ENCODE results near the gene IGFBP5. TPM values are rescaled to one million over a fixed set of nuclear protein-coding genes. Genes with fewer than 3 reads are reported as not detected.

The IGFBP5 gene
- total RNA-seq, 1 donor from 2014 or later: 150 TPM

DNA sequence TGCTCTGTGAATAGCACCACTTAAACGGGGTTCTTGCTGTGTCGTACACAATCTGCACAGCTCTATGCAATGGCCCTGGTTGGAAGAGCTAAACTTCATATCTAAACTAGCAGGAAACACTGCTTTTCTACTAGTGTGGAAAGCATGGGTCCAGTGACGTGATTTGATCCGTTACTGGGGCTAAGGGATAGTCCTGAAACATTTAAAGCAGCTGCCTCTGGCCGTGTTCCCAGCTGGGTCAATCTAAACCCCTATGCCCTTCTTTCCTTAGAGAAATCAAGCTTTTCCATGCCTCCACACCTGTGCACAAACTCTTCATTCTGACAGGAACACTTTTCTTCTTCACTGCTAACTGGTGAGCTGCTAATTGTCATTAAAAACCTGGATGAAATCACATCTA lies 5.4 kb upstream of the IGFBP5 start:
- Histone ChIP-seq H3K36me3 (no peaks in the 10 kb centered on the region), H3K4me2 (no peak overlapping the region), H3K27ac (no peak overlapping the region), H2AFZ (replicated peaks) (no peak overlapping the region), H3K79me2 (ENCODE audit: low read depth) (no peaks in the 10 kb centered on the region), H3K9me3 (ENCODE audit: low read depth) (no peaks in the 10 kb centered on the region), H3K27me3 (no peaks in the 10 kb centered on the region), H3K9ac (no peak overlapping the region), H4K20me1 (ENCODE audit: low read depth) (no peaks in the 10 kb centered on the region), H3F3A (ENCODE audit: low read depth) (peaks cover 8% of the 10 kb centered on the region), H3K4me1 (peaks cover 27% of the 10 kb centered on the region), H3K4me3 (no peak overlapping the region)
- no peaks in the 10 kb centered on the region for H3K36me3 Mint-ChIP-seq
- no peak for DNase-seq (ENCODE audit: low spot score)
- H3K27me3 Mint-ChIP-seq (ENCODE audit: insufficient read depth, low read depth): no peaks in the 10 kb centered on the region
- no peak overlapping the region for H3K27ac Mint-ChIP-seq
- H3K4me1 Mint-ChIP-seq: peaks cover 17% of the 10 kb centered on the region
- no peak for TF ChIP-seq EZH2phosphoT487 (IDR thresholded peaks at IDR 0.05)
- TF ChIP-seq, protein P1, sequence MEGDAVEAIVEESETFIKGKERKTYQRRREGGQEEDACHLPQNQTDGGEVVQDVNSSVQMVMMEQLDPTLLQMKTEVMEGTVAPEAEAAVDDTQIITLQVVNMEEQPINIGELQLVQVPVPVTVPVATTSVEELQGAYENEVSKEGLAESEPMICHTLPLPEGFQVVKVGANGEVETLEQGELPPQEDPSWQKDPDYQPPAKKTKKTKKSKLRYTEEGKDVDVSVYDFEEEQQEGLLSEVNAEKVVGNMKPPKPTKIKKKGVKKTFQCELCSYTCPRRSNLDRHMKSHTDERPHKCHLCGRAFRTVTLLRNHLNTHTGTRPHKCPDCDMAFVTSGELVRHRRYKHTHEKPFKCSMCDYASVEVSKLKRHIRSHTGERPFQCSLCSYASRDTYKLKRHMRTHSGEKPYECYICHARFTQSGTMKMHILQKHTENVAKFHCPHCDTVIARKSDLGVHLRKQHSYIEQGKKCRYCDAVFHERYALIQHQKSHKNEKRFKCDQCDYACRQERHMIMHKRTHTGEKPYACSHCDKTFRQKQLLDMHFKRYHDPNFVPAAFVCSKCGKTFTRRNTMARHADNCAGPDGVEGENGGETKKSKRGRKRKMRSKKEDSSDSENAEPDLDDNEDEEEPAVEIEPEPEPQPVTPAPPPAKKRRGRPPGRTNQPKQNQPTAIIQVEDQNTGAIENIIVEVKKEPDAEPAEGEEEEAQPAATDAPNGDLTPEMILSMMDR (IDR thresholded peaks at IDR 0.05): no peak
- no peak for TF ChIP-seq EZH2 (IDR thresholded peaks at IDR 0.05)
- peaks cover 2% of the 10 kb centered on the region for H3K9me3 Mint-ChIP-seq
- H3K4me3 Mint-ChIP-seq: no peak overlapping the region

DNA sequence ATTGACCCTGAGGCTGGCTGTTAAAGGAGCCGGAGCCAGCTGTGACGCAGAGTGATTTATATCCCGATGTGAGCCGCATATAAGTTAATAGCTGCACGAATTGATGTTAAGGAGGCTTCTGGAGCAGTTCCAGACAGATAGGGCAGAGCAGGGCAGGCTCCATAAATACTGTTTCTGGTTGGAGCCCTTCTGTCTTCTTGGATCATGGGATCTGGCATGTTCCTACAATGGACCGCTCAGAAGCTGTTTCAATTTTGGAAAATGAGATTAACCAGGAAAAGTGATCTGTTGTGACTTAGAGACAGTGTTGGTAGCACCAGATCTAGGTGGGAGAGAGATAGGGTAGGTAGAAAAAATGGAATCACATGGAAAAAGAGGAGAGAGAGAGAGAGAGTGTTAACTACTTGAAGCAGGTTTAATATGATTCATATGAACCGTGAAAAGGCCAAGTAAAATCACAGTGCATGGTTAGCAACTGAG lies 4.8 kb upstream of the IGFBP5 start:
- DNase-seq (ENCODE audit: low spot score): no peak
- Histone ChIP-seq H3K4me1 (peaks cover 31% of the 10 kb centered on the region), H3K79me2 (ENCODE audit: low read depth) (peaks cover under 1% of the 10 kb centered on the region), H3K27me3 (no peaks in the 10 kb centered on the region), H3K9me3 (ENCODE audit: low read depth) (no peaks in the 10 kb centered on the region), H3K9ac (no peak overlapping the region), H2AFZ (replicated peaks) (no peak overlapping the region), H3K4me2 (no peak overlapping the region), H3F3A (ENCODE audit: low read depth) (peaks cover 15% of the 10 kb centered on the region), H3K27ac (no peak overlapping the region), H3K4me3 (no peak overlapping the region), H4K20me1 (ENCODE audit: low read depth) (no peaks in the 10 kb centered on the region), H3K36me3 (no peaks in the 10 kb centered on the region)
- H3K27ac Mint-ChIP-seq: no peak overlapping the region
- no peaks in the 10 kb centered on the region for H3K27me3 Mint-ChIP-seq (ENCODE audit: insufficient read depth, low read depth)
- H3K36me3 Mint-ChIP-seq: no peaks in the 10 kb centered on the region
- H3K9me3 Mint-ChIP-seq: peaks cover 2% of the 10 kb centered on the region
- TF ChIP-seq, protein P1 (IDR thresholded peaks at IDR 0.05): no peak
- TF ChIP-seq EZH2 (IDR thresholded peaks at IDR 0.05) (no peak), EZH2phosphoT487 (IDR thresholded peaks at IDR 0.05) (no peak)
- no peak overlapping the region for H3K4me3 Mint-ChIP-seq
- H3K4me1 Mint-ChIP-seq: peaks cover 21% of the 10 kb centered on the region

DNA sequence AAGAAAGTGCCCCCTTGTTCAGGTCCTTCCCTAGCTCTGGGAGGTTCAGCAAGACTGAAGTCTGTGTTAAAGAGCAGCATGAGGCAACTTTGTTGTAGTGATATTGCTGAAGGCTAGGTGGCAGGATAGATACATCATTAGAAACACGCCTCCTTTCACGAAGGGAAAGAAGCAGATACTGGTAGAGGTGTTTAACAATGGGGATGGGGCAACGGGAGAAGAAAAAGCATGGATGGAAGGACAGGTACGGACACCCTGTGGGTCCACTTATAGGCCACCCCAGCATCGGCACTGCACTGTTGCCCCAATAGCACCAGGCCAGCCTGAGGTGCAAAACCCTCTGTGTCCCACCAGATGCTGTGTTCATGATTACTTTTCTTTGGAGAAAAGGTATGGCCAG lies 3.5 kb upstream of the IGFBP5 start:
- Histone ChIP-seq H2AFZ (replicated peaks) (no peak overlapping the region), H3K4me2 (no peak overlapping the region), H3F3A (ENCODE audit: low read depth) (peaks cover 26% of the 10 kb centered on the region), H4K20me1 (ENCODE audit: low read depth) (no peaks in the 10 kb centered on the region), H3K79me2 (ENCODE audit: low read depth) (peaks cover 13% of the 10 kb centered on the region), H3K4me3 (no peak overlapping the region), H3K36me3 (no peaks in the 10 kb centered on the region), H3K27ac (no peak overlapping the region), H3K9ac (no peak overlapping the region), H3K9me3 (ENCODE audit: low read depth) (no peaks in the 10 kb centered on the region), H3K4me1 (peaks cover 33% of the 10 kb centered on the region), H3K27me3 (no peaks in the 10 kb centered on the region)
- Mint-ChIP-seq H3K9me3 (no peaks in the 10 kb centered on the region), H3K27me3 (ENCODE audit: insufficient read depth, low read depth) (no peaks in the 10 kb centered on the region), H3K27ac (no peak overlapping the region), H3K4me1 (peaks cover 28% of the 10 kb centered on the region), H3K4me3 (no peak overlapping the region), H3K36me3 (no peaks in the 10 kb centered on the region)
- TF ChIP-seq, protein P1 (IDR thresholded peaks at IDR 0.05): peak; percentile 81
- TF ChIP-seq EZH2 (IDR thresholded peaks at IDR 0.05): no peak
- peak; percentile 82 for DNase-seq (ENCODE audit: low spot score)
